Suppressor macrophage treated with lipopolysaccharide for 4 hours (primary cell): ENCODE results near the gene GALNT8.
"Not testable (repeated sequence)": the region's sequence is repeated elsewhere in the genome, so short reads cannot be mapped to it uniquely, and the experiment has no call there.

ENCODE experiments used
- DNase-seq: peaks from one replicate; pipeline ENCODE4 v3.0.0-alpha.2; 2020

GALNT8 gene

DNA sequence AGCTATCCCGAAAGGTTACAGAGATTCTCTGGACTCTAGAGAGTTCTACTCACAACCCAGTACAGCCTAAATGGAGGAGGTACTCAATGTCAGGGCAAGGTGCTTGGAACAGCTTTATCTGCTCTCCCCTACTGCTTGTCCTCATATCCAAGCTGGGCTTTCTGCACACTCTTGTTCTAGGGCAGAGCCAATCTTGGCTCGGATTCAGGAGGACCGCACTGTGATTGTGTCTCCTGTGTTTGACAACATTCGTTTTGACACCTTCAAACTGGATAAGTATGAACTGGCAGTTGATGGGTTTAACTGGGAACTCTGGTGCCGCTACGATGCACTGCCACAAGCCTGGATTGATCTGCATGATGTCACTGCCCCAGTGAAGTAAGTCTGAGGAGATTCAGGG, 25.0 kb downstream of the GALNT8 start:
- no peak for DNase-seq

DNA sequence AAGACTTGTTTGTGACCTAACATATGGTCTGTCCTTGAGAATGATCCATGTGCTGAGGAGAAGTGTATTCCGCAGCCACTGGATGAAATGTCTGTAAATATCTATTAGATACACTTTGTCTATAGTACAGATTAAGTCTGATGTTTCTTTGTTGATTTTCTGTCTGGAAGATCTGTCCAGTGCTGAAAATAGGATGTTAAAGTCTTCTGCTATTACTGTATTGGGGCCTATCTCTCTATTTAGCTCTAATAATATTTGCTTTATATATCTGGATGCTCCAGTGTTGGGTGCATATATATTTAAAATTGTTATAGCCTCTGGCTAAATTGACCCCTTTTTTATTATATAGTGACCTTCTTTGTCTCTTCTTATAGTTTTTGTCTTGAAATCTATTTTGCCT, 31.5 kb downstream of the GALNT8 start:
- DNase-seq, result not testable (repeated sequence)

DNA sequence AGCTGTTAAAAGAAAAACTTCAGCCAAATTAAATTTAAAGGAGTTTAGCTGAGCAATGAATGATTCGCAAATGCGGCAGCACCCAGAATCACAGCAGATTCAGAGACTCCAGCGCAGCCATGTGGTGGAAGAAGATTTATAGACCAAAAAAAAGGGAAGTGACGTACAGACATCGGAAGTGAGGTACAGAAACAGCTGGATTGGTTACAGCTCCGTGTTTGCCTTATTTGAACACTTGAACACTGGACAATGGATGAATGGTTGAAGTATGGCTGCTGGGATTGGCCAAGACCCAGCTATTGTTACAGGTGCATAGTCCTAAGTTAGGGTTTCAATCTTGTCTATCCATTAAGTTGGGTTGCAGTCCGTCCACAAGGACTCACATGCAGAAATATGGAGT, 42.6 kb downstream of the GALNT8 start:
- peak; percentile 6 for DNase-seq

DNA sequence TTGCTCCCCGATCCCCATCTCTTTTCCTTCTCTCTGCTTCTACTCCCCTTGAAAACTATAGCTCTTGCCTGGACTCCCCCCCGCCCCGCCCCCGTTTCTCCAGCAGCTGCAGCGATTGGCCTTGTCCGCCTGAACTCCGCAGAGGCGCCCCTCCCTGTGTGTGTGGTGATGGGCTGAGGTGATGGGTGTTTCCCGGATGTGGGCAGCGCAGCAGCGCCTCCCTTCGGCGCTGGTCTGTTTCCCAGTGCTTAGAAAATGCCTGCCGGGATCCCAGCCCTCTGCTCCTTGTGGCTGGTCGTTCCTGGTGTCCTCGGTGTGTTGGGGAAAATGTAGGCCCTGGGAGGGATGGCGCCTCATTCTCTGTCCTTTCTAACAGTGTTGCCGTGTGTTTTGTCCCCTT, 43.3 kb downstream of the GALNT8 start:
- no peak for DNase-seq

DNA sequence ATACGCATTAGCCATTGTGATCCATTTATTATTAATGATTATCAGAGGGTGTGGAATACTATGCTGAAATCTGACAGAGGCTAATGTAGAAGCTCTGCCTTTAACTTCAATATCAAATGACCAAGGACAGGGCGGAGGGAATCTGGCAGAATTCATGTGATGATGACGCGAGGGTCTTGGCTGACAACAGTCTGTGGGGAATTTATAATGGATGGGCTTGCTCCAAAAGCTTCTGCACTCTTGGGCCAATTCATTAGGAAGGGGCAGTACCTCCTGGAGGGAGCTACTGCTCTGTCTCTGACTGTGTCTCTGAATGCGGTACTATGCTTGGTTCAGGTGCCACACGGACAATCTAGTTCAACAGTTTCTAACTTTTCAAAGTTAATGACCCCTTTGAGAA, 46.2 kb downstream of the GALNT8 start:
- DNase-seq, result no peak

DNA sequence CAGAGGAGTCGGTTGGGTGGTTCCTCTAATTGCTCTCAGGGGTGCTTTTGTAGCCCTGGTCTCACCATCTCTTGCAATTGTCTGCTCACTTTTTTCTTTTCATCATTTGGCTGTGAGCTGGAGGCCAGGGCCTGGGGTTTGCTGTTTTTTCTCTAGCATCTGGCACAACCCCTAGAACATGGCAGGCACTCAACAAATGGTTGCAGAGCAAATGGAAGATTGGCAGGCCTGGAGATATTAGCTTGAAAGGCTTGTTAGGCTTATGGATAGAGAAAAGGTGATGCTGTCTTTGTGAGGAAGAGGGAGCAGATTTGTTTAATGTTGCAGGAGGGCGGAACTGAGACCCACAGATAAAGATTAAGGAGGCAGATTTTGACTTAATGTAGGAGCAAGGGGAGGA, 47.0 kb downstream of the GALNT8 start:
- no peak for DNase-seq

DNA sequence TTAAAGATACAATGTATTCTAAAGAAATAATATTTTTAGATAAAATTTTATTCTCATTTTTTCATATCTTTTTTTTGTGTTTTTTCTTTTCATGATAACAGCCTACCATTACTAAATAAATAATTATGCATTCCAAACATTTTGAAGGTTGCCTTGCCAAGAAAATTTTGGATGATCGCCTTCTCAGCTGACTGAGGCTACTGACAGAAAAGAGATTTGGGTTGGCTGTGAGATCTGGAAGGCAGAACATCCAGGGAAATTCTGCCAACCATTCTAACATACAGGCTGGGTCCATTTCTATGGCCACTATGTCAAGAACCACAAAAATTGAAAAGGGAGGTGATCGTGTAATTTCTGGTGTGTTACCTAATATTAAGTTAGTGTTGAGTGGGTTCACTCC, 48.1 kb downstream of the GALNT8 start:
- no peak for DNase-seq

DNA sequence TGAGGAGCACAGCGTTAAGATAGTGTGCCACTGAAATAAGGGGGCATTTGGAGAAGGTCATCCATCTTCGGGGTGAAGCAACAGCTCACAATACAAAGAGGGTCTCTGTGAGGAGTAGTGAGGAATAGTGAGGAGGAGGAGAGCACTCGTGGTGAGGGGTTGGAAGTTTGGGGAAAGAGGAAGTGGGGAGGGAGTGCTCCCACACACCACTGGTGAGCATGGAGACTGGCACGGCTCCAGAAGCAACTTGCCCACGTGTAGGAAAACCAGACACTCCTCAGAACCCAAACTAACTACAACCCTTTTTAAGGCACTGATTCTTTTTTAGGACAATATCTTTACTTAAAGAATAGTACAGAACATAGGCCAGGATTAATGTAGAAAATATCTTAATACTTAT, 48.9 kb downstream of the GALNT8 start:
- DNase-seq, result peak; percentile 17

DNA sequence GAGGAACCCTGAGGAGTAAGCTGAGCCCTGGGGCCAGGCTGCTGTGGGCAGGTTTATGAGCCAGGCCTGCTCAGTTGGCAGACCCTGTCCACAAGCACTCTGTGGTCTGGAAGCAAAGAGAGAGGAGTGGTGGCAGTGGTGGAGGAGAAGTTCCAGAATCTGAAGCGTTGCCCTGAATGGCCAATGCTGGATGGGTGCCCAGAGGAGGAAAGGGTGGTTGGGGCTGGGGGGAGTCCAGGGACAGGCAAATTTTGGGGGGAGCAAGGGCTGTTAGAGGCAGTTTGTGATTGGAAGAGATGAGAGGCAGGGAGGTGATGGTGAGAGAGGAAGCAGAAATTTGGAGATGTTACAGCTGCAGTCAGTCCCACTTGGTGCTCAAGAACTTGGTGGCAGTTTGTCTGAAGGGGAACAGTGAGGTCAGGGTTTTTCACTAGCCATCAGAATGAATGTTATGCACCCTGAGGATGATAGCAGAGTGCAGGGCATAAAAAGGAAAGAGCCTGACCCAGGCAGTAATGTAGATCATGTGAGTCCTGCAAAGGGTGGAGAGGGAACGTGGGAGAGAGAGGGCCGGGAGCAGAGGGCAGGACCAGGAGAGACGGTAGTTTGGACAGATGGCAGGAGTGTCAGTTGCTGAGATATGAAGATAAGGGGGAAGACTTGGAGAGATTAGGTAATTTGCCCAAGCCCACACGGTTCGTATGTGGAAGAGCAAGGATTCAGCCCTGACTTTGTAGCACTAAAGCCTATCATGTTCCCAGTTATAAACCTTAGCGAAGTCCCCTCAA, 51.2 kb downstream of the GALNT8 start:
- DNase-seq, result no peak

DNA sequence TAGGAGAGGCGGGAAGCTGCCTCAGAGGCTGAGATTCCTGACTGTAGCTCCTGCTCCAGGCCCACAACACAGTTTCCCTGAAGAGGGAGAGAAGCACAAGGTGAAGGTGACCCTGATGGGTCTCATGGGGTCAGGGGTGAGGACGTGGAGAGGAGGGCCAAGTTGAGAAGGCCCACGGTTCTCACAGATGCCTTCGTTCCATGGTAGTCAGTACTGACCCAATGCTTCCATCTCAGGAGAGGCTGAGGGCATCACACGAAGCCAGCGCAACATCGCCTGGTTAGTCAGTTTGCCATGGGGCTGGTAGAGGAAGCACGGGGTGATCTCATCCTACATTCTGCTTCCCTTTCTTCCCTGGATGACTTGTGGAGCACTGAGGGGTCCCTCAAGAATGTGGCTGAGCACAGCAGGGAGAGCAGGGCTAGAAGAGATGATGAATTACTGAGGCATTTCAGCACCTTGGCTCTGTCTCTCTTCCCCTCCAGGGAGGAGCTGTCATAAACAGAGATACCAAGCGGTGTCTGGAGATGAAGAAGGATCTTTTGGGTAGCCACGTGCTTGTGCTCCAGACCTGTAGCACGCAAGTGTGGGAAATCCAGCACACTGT, 51.9 kb downstream of the GALNT8 start:
- no peak for DNase-seq

DNA sequence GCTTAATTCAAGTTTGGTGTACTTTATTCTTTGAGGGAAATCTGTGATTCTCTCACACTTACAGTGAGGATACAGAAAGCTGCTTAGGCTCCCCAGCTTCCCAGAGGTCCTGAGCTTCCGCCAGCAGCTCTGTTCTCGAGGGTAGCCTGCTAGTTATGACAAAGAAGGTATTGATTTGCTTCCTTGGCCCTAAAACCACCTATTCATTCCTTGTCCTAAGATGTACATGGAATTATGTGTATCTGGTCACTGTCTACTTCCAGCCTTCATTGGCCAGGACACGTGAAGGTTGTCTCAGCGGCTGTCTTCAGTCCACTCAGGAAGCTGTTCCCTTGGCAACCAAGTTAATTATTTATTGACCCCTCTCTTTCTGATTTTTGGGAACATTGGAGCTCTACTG, 55.7 kb downstream of the GALNT8 start:
- DNase-seq, result no peak

DNA sequence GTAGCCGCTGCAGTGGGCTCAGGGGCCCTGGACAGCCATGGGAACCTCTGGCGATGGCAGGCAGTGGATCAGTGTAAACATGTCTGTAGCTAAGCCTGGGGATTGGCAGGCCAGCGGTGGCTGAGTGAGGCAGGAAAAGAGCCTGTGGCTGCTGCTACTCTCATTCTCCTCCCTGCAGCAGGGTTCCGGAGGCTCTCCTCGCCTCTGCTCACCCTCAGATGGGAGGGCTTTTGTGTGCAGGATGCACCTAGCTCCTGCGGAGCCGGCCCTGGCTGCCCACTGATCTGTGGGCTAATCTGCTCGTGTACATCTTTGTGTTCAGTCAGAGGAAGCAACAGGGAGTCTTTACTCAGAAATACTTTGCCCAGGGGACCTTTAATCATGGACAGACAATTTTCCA, 59.5 kb downstream of the GALNT8 start:
- DNase-seq, result no peak

DNA sequence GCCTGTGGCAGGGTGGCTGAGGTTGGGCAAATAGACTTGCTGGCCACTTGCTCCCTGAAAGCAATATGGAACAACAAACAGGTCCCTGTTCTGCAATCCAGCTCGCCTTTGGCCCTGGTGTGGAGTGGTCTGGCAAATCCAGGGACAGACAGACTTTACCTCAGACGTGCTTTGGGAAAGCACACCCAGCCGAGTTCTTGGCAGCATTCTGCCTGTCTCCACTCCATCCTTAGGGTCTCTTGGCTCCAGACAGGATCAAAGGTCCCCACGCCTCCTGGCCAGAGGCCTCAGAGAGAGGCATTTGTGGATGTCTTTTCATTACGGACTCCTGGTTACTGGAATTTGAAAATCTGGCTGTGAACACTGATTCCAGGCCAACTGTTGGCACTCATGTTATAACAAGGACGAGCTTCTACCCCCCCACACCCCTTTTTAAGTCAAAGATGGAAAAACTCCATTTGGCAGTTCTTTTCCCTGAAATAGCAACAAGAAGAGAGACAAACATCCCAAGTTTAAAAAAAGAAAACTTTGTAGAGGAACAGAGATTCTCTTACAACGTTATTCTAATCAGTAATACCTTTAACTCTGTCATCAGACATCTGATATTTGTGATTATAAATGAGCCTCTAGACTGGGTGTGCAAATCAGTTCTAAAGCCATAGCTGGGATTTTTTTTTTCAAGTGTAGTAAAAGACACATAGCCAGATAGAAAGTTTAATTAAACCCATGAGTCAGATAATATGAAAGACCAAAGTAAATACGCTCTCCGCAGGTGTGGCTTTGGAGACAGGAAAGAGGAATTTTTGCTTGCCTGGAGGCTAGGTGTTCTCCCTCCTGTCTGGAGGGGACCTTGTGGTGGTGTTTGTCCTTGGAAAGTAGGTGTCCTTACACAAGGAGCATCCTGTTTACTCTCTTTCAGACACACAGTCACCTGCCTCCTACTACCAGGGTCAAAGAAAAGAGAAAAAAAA, 60.7 kb downstream of the GALNT8 start:
- DNase-seq, result no peak

DNA sequence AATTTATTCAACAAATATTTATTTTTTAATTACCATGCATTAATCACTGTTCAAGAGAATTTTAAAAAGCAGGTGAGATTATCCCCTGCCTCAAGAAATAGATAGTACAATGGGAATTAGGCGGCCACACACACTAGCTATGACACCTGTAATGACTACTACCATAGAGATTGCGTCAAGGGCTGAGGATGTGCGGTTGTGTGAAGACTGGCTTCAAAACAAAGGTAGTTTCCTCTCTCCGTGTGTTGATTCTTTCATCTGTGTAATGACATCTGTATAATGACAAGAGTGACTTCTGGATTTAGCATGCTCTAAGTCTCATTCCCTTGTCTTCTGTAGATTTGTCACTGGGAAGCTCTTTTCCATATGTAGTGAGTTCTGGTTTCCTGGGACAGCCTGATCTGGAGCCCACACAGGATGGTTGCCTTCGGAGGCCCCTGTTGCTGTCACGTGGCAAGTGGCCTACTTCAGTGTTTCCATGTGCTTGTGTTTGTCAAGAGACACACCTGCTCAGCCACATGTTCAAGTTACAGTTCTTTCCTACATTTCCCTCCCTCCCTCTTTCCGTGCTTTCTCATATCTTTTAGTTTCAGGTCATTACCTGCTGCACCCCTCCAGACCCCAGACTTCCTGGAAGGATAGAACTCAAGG, 64.3 kb downstream of the GALNT8 start:
- no peak for DNase-seq

DNA sequence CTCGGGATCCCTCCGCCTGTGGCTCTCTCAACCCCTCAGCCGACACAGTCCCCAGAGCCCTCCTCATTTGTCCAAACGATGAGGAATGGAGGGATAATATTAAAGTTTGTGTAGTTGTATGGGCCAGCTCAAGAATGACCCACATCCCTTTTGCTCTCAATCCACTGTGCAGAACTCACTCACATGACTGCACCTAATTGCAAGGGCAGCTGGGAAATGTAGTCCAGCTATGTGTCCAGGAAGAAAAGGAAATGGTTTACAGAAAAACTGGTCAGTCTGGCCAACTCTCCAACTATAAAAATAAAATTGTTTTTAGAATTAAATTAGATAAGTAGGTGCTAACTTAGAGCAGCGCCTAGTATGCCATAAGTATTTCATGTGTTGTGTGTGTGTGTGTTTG, 66.6 kb downstream of the GALNT8 start:
- DNase-seq, result no peak

DNA sequence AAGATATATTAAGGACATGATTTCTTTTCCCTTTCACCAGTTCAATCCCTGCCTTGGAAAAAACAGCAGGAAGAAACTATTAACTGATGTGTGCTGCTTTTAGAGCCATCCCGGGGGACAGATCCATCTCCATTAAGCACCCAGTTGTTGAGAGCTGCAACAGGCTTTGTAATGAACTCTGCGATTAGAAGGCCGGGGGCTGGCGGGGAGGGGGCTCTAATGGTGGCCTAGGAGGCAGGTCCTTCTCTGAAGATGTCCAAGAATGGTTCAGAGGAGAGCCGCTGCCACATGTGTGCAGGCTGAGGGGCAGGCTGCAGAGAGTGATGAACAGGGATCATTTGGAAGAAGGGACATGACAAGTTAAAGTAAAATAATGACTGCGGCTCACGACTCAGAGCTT, 67.8 kb downstream of the GALNT8 start:
- DNase-seq, result no peak

DNA sequence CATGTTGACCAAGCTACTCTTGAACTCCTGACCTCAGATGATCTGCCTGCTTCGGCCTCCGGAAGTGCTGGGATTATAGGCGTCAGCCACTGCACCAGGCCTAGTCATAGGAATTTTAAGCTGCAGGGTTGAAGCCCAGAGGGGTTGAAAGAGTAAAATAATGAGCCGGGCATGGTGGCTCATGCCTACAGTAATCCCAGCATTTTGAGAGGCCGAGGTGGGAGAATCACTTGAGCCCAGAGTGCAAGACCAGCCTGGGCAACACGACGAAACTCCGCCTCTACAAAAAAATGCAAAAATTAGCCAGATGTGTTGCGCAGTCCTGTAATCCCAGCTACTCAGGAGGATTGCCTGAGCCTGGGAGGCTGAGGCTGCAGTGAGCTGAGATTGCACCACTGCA, 69.6 kb downstream of the GALNT8 start:
- no peak for DNase-seq

DNA sequence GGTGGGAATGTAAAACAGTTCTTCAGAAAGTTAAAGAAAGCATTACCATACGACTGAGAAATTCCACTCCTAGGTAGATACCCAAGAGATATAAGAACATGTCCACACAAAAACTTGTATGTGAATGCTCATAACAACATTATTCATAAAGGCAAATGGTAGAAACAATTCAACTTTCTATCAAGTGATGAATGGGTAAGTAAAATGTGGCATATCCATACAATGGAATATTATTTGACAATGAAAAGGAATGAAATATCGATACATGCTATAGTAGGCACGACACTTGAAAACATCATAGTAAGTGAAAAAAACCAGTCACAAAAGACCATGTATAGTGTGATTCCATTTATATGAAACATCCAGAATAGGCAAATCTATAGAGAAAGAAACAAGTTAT, 71.3 kb downstream of the GALNT8 start:
- no peak for DNase-seq

DNA sequence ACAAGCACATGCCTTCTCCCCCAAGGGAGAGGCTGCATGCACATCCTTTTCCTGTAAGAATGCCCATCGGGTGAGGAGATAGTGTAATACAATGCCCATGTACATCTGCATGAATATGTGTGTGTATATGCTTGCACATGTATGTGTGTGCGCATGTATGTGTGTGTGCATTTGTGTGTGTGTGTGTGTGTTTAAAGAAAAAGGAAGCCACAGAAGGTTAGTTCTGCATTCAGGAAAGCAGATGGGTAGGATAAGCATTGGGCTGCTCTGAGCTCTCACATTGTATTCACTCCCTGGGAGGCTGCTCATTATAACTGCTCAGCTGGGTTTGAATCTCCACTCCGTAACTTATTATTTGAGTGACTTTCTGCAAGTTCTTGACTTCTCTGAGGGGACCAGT, 74.3 kb downstream of the GALNT8 start:
- no peak for DNase-seq

DNA sequence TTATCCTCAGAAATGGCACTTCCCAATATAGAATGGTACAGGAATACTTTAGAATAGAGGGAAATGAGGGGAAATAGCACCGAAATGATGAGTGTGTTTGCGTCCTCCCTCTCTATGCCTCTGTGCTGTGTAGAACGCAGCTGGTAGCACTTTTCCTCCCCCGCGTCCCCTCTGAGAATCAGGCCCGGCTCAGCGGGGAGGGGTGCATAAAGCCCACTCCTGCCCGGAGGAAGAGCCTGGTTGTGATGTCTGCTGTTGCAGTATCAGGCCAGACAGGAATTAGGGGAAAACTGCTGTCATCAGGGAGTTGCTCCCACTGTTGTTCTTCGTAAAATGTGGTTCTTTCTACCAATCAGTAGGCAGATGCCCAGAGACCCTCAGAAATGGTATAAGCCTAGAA, 76.0 kb downstream of the GALNT8 start:
- DNase-seq, result no peak

DNA sequence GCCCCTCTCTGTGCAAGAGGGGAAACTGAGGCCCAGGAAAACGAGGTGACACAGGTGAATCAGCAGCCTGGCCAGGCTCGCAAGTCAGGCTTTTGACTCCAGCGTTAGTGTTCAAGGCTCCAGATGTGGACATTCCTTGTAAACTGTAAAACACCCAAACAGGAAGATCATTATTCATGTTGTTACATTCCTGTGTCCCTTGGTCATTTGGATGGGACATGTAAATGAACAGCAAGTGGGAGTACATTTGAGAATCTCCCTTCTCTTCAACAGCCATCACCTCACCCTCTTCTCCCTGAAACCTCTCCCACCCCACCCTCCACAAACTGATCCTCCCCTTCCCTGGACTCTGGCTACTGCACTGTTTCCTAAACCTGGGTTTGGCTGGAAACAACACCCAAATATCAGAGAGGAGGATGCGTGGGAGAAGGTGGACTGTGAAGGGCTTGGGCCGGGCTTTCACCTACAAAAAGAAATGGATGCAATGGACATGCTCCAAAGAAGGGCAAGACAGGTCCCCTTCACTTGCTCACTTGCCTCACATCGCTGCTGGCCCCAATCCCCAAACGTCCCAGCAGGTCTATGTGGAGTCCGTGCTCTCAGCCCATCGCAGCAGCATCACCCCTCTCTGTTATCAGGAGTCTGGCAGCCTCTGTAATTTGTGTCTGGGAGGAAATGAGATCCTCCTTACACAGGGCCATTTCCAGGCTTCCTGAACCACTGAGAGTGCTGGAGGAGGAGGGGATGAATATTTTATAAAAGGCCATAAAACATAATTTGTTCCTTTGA, 76.7 kb downstream of the GALNT8 start:
- DNase-seq, result no peak

DNA sequence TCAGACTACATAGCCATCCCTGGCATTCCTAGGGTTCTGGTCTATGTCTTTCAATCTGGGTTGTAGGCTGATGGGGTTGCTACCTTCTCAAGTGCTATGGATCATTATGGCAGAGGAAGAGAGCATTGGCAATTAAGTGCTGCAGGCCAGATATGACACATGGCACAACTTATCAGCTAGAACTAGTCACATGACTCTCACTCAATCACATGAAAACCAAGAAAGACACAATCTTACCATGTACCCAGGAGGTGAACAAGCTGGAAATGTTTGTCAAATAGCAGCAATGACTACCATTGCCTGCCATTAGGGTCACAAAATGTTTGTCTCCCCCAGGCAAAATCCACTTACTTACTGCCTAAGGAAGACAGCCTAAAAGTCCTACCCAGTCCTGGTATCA, 80.4 kb downstream of the GALNT8 start:
- DNase-seq, result no peak
